ENCODE results near the gene IRF8.

IRF8 gene

DNA sequence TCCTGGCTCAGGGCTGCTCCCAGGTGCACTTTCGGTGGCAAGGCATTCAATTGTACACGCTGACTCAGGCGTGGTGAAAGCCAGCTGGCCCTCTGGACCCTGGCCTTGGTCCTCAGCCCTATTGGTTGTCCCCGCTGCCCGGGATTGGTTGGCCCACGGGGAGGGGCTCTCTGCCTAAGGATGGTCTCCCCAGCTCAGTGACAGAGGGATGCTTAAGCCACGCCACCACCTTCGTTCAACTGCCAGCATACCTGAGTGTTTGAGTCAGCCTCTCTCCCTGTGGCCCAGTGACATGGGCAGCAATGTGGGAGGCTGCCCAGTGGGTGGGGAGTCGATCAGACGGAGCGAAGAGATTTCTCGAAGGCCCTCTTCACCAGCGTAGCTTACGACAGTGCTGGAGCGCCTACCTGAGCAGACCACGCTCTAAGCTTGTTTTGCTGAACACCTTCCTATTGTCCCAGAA lies 30.3 kb downstream of the IRF8 start:
- TF ChIP-seq ZFX (IDR thresholded peaks at IDR 0.05; ENCODE audit: borderline replicate concordance), result no peak
- TF ChIP-seq, protein P1, sequence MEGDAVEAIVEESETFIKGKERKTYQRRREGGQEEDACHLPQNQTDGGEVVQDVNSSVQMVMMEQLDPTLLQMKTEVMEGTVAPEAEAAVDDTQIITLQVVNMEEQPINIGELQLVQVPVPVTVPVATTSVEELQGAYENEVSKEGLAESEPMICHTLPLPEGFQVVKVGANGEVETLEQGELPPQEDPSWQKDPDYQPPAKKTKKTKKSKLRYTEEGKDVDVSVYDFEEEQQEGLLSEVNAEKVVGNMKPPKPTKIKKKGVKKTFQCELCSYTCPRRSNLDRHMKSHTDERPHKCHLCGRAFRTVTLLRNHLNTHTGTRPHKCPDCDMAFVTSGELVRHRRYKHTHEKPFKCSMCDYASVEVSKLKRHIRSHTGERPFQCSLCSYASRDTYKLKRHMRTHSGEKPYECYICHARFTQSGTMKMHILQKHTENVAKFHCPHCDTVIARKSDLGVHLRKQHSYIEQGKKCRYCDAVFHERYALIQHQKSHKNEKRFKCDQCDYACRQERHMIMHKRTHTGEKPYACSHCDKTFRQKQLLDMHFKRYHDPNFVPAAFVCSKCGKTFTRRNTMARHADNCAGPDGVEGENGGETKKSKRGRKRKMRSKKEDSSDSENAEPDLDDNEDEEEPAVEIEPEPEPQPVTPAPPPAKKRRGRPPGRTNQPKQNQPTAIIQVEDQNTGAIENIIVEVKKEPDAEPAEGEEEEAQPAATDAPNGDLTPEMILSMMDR (IDR thresholded peaks at IDR 0.05), result no peak
- no peak overlapping the region for H3K27ac ChIP-seq

GRCh38 chr16:85930301-85930700 lies 31.3 kb downstream of the IRF8 start:
- no peak for TF ChIP-seq ZFX (IDR thresholded peaks at IDR 0.05; ENCODE audit: borderline replicate concordance)
- TF ChIP-seq, protein P1 (IDR thresholded peaks at IDR 0.05), result no peak
- H3K27ac ChIP-seq, result no peak overlapping the region

DNA sequence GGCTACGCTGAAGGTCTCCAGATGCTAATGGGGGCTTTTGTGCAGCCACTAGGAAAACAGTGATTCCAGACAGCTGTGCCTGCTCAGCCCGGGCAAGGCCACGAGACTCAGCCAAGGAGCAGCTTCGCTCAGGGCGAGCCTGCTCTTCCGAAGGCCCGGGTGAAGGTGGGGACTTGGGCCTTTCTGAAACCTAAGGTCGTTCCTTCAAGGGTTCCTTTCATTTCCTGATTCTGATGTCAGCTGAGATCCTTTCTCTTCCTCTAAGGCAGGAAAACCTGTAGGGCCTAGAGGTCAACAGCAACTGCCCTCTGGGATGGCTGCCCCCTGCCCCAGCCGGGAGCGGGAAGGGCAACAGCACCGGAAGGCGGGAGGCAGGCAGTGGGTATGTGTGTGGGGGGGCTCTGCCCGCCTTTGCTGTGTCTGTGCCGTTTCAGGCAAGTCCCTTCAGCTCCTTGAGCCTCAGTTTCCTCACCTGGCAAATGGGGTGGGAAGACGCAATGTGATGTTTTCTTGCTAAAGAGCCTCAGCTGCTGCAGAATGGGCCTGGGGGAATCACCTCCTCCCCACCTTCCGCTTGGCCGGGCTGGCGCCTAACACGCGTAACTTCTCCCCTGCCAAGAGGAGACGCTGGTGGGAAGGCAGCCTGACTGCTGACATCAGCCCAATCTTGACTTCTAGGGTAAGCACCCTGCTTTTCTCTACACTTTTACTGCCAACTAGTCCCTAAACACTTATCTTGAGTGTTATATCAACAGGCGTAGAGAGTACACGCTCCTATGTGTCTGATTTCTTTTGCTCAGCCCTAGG lies 32.8 kb downstream of the IRF8 start:
- H3K27ac ChIP-seq, result no peak overlapping the region
- TF ChIP-seq ZFX (IDR thresholded peaks at IDR 0.05; ENCODE audit: borderline replicate concordance), result no peak
- TF ChIP-seq, protein P1 (IDR thresholded peaks at IDR 0.05), result no peak

DNA sequence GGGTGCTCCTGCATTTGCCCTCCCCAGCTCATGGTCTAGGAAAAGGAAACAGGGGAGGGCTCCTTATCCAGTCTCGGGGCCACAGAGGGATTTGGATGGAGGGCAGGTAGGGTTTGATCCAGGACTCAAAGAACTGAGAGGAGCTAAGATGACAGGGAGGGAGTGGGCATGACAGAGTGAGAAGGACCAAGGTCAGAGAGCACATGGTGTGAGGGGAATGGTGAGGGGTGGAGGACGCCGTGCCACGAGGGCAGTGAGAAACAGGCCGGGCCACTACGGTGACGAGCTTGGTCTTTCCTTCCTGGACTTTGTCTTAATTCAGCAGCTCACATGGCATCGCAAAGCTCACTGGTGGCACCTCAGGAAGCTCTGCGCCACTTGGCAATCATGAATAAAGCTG lies 35.2 kb downstream of the IRF8 start:
- TF ChIP-seq, protein P1 (IDR thresholded peaks at IDR 0.05), result no peak
- no peak for TF ChIP-seq ZFX (IDR thresholded peaks at IDR 0.05; ENCODE audit: borderline replicate concordance)
- no peak overlapping the region for H3K27ac ChIP-seq

DNA sequence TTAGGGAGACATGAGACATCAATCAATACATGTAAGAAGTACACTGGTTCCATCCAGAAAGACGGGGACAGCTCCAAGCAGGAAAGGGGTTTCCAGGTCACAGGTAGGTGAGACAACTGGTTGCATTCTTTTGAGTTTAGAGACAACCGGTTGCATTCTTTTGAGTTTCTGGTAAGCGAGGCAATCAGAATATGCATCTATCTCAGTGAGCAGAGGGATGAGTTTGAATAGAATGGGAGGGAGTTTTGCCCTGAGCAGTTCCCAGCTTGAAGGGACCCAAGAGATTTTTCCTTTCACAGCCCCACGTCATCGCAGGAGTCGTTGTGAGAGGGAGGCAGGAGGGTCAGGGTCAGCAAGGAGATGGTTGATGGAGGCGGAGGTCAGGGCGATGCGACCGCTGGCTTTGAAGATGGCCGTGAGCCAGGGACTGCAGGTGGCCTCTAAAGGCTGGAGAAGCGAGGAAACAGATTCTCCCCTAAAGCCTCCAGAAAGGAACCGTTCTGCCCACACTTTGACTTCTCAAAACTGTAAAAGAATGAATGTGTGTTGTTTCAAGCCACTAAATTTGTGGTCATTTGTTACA lies 36.5 kb downstream of the IRF8 start:
- no peak for TF ChIP-seq ZFX (IDR thresholded peaks at IDR 0.05; ENCODE audit: borderline replicate concordance)
- TF ChIP-seq, protein P1 (IDR thresholded peaks at IDR 0.05), result no peak
- H3K27ac ChIP-seq, result no peak overlapping the region

DNA sequence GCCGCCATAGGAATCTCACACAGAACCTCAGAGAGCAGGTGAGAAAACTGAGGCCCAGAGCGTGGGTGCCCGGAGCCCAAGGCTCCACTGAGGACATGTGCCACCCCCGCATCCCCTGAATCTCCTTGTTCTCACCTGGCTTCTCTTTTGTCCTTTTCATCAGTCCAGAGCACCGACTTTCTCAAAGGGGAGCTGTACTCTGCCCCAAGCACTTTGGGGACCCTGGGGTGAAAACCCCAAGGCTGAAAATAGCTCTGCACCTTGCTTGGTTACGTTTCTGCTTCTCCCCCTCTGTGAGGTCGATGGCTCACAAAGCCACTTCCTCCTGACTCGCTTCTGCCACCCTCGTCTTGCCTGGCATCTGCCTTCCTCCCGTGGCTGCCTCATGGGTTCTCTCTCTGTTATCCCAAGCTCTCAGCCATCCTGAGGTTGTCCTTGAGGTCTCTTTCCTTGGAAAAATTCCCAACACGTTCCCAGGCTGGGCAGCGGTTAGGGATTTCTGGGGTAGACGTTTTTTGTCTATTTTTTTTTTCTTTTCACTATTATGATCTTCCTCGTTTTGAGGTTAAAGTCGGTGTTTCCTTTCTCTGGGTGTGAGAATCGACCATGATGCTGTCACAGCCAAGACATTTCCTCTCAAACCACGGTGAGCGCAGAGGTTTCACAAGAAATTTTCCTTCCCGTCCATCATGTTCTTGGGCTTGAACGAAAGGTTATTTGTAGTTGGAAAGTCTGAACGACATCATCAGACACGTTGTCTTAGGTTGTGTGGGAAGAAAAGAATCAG lies 37.2 kb downstream of the IRF8 start:
- TF ChIP-seq, protein P1 (IDR thresholded peaks at IDR 0.05), result no peak
- no peak overlapping the region for H3K27ac ChIP-seq
